Measurements from ENCODE around the gene TRMU.
"Not testable (repeated sequence)": the region's sequence is repeated elsewhere in the genome, so short reads cannot be mapped to it uniquely, and the experiment has no call there.

DNA sequence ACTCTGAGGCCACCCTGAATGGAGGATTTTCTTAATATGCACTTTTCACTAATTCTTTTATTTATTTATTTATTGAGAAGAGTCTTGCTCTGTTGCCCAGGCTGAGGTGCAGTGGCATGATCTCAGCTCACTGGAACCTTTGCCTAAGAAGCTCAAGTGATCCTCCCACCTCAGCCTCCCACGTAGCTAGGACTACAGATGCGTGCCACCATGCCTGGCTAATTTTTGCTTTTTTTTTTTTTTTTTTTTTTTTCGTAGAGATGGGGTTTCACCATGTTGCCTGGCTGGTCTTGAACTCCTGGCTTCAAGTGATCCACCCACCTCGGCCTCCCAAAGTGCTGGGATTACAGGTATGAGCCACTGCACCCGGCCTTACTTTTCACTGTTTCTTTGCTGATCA is 61.5 kb downstream of the TRMU start:
- not testable (repeated sequence) for TF ChIP-seq CTCF (IDR thresholded peaks at IDR 0.05; ENCODE audit: extremely low read depth in 1 of 2, insufficient read depth in 1 of 2, low read depth in 1 of 2, low read length in 2 of 2); POLR2A (IDR thresholded peaks at IDR 0.05; ENCODE audit: low read depth, low read length); EZH2 (IDR thresholded peaks at IDR 0.05; ENCODE audit: borderline replicate concordance, low read depth, low read length, severe bottlenecking); MAX (IDR thresholded peaks at IDR 0.05; ENCODE audit: insufficient read depth, insufficient read length)

All from endothelial cell of umbilical vein (primary cell).